ENCODE measurements around the gene IDH3A. TPM values are rescaled to one million over a fixed set of nuclear protein-coding genes. Genes with fewer than 3 reads are reported as not detected.
"Not testable (repeated sequence)": the region's sequence is repeated elsewhere in the genome, so short reads cannot be mapped to it uniquely, and the experiment has no call there.

Gene IDH3A
- total RNA-seq, 4 donors from 2014 or later = 102 to 175 (median 118) TPM

- peak in 1 of 3 donors; percentile 14 for DNase-seq
- peak overlapping the region; percentile 90 to 98 (median 93) for H3K4me3 ChIP-seq
- H3K27ac ChIP-seq = peak overlapping the region; percentile 84 to 92 (median 92)
- no peak for TF ChIP-seq CTCF (IDR thresholded peaks at IDR 0.05)
- no peak for TF ChIP-seq POLR2A (IDR thresholded peaks at IDR 0.05)
- no peaks in the 10 kb centered on the region for H3K9me3 ChIP-seq
- no peaks in the 10 kb centered on the region for H3K36me3 ChIP-seq
- peaks cover 0 to 30% (median 2%) of the 10 kb centered on the region in 4 donors for H3K4me1 ChIP-seq
- H3K27me3 ChIP-seq = no peaks in the 10 kb centered on the region
These were observed 916 bp downstream of the IDH3A start for GRCh38 chr15:78149805-78150751.

- not testable (repeated sequence) for H3K36me3 ChIP-seq, H3K9me3 ChIP-seq, H3K27me3 ChIP-seq
- peak in 2 of 3 donors; percentile 13 to 35 for DNase-seq
- H3K4me3 ChIP-seq = peak overlapping the region in 2 of 4 donors; percentile 90 to 91
- peaks cover 0 to 37% (median 2%) of the 10 kb centered on the region in 4 donors for H3K4me1 ChIP-seq
- peak overlapping the region in 1 of 4 donors; percentile 22 for H3K27ac ChIP-seq
These were observed 1.9 kb downstream of the IDH3A start for GRCh38 chr15:78151075-78151474.

- Histone ChIP-seq H3K36me3 (peaks cover 0 to 36% (median 0%) of the 10 kb centered on the region in 3 donors), H3K4me1 (peaks cover 0 to 29% (median under 1%) of the 10 kb centered on the region in 4 donors), H3K4me3 (no peak overlapping the region), H3K27me3 (no peaks in the 10 kb centered on the region), H3K9me3 (no peaks in the 10 kb centered on the region), H3K27ac (no peak overlapping the region)
- TF ChIP-seq CTCF (IDR thresholded peaks at IDR 0.05) (no peak), POLR2A (IDR thresholded peaks at IDR 0.05) (no peak)
- DNase-seq = no peak
These were observed 5.8 kb downstream of the IDH3A start for GRCh38 chr15:78154955-78155354.

GRCh38 chr15:78155355-78155939 is 6.3 kb downstream of the IDH3A start:
- H3K4me3 ChIP-seq = no peak overlapping the region
- DNase-seq = no peak
- H3K27me3 ChIP-seq = no peaks in the 10 kb centered on the region
- no peak for TF ChIP-seq CTCF (IDR thresholded peaks at IDR 0.05)
- TF ChIP-seq POLR2A (IDR thresholded peaks at IDR 0.05) = no peak
- H3K27ac ChIP-seq = no peak overlapping the region
- peaks cover 0 to 41% (median 0%) of the 10 kb centered on the region in 3 donors for H3K36me3 ChIP-seq
- peaks cover 0 to 25% (median 0%) of the 10 kb centered on the region in 4 donors for H3K4me1 ChIP-seq
- H3K9me3 ChIP-seq = no peaks in the 10 kb centered on the region

- Histone ChIP-seq H3K4me3 (no peak overlapping the region), H3K27me3 (no peaks in the 10 kb centered on the region), H3K27ac (no peak overlapping the region), H3K36me3 (peaks cover 0 to 53% (median 3%) of the 10 kb centered on the region in 3 donors), H3K9me3 (no peaks in the 10 kb centered on the region), H3K4me1 (peaks cover 0 to 14% (median 0%) of the 10 kb centered on the region in 4 donors)
- DNase-seq = no peak
- TF ChIP-seq POLR2A (IDR thresholded peaks at IDR 0.05) (no peak), CTCF (IDR thresholded peaks at IDR 0.05) (no peak)
These were observed 7.5 kb downstream of the IDH3A start for GRCh38 chr15:78156653-78157052.

- H3K27me3 ChIP-seq = no peaks in the 10 kb centered on the region
- TF ChIP-seq CTCF (IDR thresholded peaks at IDR 0.05) (no peak), POLR2A (IDR thresholded peaks at IDR 0.05) (no peak)
- peaks cover 0 to 14% (median 0%) of the 10 kb centered on the region in 4 donors for H3K4me1 ChIP-seq
- DNase-seq = no peak
- peaks cover 0 to 58% (median 3%) of the 10 kb centered on the region in 3 donors for H3K36me3 ChIP-seq
- no peak overlapping the region for H3K27ac ChIP-seq
- no peak overlapping the region for H3K4me3 ChIP-seq
- no peaks in the 10 kb centered on the region for H3K9me3 ChIP-seq
These were observed 8.0 kb downstream of the IDH3A start for GRCh38 chr15:78157203-78157602.
